Activated CD8-positive, alpha-beta memory T cell treated with anti-CD3 and anti-CD28 coated beads for 36 hours (primary cell): Measurements from ENCODE around the gene GINM1. TPM values are rescaled to one million over a fixed set of nuclear protein-coding genes. Genes with fewer than 3 reads are reported as not detected.

Source experiments
- CTCF ChIA-PET: fragments of 350-600 bp; sonication (Branson Sonifier 250); formaldehyde crosslinking; loops from one replicate; lab custom pipeline; 2021; ENCODE audit warnings: antibody characterized with exemption; lab: Charles Lee
- POLR2A ChIA-PET: fragments of 350-600 bp; sonication (Branson Sonifier 250); formaldehyde crosslinking; loops from one replicate; lab custom pipeline; 2021; ENCODE audit warnings: antibody characterized with exemption; lab: Charles Lee
- total RNA-seq, 2 experiments: library from RNA; stranded (reverse); gene quantifications; one replicate each; pipeline ENCODE4 v1.2.3, GENCODE V29; 2021

GINM1 gene
- 10 to 100 TPM; 17.5 to 19.8 TPM for total RNA-seq

GRCh38 chr6:149565527-149566409 lies at the start of gene GINM1:
GINM1 (plus strand) TSS chr6:149566375; CDS start chr6:149566415, 40 bp downstream.
- CTCF ChIA-PET: interaction anchor here (0.7 to 1.2 kb wide), 5 partner anchors 9 to 537 kb away, joined by 3 to 6 read pairs (median 3); partner anchors contain the start of gene PPIL4
- POLR2A ChIA-PET: interaction anchor here (0.7 to 0.8 kb wide), 3 partner anchors 20 to 184 kb away, joined by 3 to 5 read pairs (median 3); partner anchors contain the start of gene PPIL4

- ChIA-PET POLR2A (no interaction called here), CTCF (interaction anchor here (2.4 kb wide), 1 partner anchor 14 kb away, joined by 6 read pairs; no protein-coding TSS in a partner anchor)
These were observed 36.5 kb upstream of the GINM1 start for GRCh38 chr6:149529650-149530049.

- CTCF ChIA-PET: no interaction called here
- POLR2A ChIA-PET: no interaction called here
These were observed 31.4 kb upstream of the GINM1 start for GRCh38 chr6:149534742-149535141.

DNA sequence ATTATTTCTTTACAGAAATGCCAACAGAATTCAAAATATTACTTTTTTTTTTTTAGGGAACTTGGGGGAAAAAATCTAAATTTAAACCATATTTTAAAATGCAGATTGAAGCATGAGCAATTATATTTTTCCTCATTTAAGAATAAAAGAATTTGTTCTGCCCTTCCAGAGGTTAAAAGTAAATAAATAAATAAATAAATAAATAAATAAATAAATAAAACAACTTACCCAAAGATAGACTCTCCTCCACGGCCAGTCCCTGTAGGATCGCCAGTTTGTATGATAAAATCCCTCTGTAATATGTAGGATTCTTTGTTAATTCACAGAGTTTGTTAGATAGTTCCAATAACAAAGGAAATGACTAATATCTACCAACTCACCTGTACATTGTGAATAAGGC lies 25.0 kb upstream of the GINM1 start:
- ChIA-PET POLR2A (interaction anchor here (0.7 kb wide), 1 partner anchor 17 kb away, joined by 3 read pairs; no protein-coding TSS in a partner anchor), CTCF (no interaction called here)

GRCh38 chr6:149544646-149545257 lies 21.4 kb upstream of the GINM1 start:
- ChIA-PET CTCF (interaction anchor here (1.0 to 1.9 kb wide), 4 partner anchors 16 to 173 kb away, joined by 3 to 8 read pairs (median 5); partner anchors contain the start of gene LATS1), POLR2A (interaction anchor here (0.5 to 1.4 kb wide), 5 partner anchors 9 to 1054 kb away, joined by 3 to 6 read pairs (median 3); partner anchors contain the start of genes KATNA1 and LATS1)

GRCh38 chr6:149545258-149545753 lies 20.9 kb upstream of the GINM1 start:
- POLR2A ChIA-PET: interaction anchor here (0.5 to 1.4 kb wide), 6 partner anchors 9 to 912 kb away, joined by 3 to 5 read pairs (median 3); partner anchors contain the start of genes GINM1, KATNA1 and LATS1
- CTCF ChIA-PET: interaction anchor here (1.0 to 2.0 kb wide), 8 partner anchors 15 to 173 kb away, joined by 3 to 9 read pairs (median 4); partner anchors contain the start of genes GINM1 and LATS1

GRCh38 chr6:149545754-149546471 lies 20.3 kb upstream of the GINM1 start, which contains the start of gene PPIL4:
PPIL4 (minus strand) TSS chr6:149546043; CDS start chr6:149546005, 38 bp downstream.
- CTCF ChIA-PET: interaction anchor here (1.3 to 2.0 kb wide), 7 partner anchors 13 to 172 kb away, joined by 3 to 9 read pairs (median 4); partner anchors contain the start of genes GINM1 and LATS1
- POLR2A ChIA-PET: interaction anchor here (0.5 to 1.4 kb wide), 4 partner anchors 10 to 913 kb away, joined by 3 to 5 read pairs (median 4); partner anchors contain the start of genes GINM1 and LATS1

- ChIA-PET POLR2A (no interaction called here), CTCF (interaction anchor here (0.9 kb wide), 1 partner anchor 9 kb away, joined by 3 read pairs; no protein-coding TSS in a partner anchor)
These were observed 14.3 kb upstream of the GINM1 start for GRCh38 chr6:149551920-149552319.

- ChIA-PET POLR2A (interaction anchor here (0.6 kb wide), 1 partner anchor 44 kb away, joined by 11 read pairs; no protein-coding TSS in a partner anchor), CTCF (no interaction called here)
These were observed 8.1 kb upstream of the GINM1 start for GRCh38 chr6:149558029-149558428.

- ChIA-PET POLR2A (no interaction called here), CTCF (interaction anchor here (0.9 kb wide), 1 partner anchor 13 kb away, joined by 3 read pairs; the partner anchor contains the start of gene PPIL4)
These were observed 6.8 kb upstream of the GINM1 start for GRCh38 chr6:149559389-149559788.

- ChIA-PET CTCF (interaction anchor here (0.9 to 1.4 kb wide), 2 partner anchors 9 to 15 kb away, joined by 3 to 9 read pairs; partner anchors contain the start of gene PPIL4), POLR2A (no interaction called here)
These were observed 5.4 kb upstream of the GINM1 start for GRCh38 chr6:149560736-149561135.

DNA sequence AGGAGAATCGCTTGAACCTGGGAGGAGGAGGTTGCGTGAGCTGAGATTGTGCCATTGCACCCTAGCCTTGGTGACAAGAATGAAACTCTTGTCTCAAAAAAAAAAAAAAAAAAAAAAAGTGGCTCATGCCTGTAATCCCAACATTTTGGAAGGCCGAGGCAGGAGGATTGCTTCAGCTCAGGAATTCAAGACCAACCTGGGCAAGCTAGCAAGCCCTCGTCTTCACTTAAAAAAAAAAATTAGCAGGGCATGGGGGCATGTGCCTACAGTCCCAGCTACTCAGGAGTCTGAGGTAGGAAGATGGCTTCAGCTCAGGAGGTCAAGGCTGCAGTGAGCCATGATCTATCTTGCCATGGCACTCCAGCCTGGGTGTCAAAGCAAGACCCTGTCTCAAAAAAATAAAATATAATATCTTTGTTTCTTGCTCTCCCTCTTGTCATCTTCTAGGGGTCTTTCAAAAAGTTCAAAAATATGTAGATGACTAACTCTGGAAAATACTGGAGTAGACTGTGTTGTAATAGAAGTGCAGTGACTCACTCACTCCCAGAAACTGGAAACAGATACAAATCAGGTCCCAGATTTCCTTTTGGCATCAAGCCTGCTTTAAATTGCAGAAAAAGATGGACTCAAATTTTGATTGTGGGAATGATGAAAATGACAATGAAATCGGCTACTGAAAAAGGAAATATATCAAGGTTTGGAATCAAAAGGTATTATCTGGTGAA lies 2.8 kb upstream of the GINM1 start:
- POLR2A ChIA-PET: no interaction called here
- CTCF ChIA-PET: interaction anchor here (0.7 kb wide), 1 partner anchor 483 kb away, joined by 5 read pairs; no protein-coding TSS in a partner anchor

- ChIA-PET POLR2A (no interaction called here), CTCF (no interaction called here)
These were observed 2.2 kb upstream of the GINM1 start for GRCh38 chr6:149563928-149564325.

DNA sequence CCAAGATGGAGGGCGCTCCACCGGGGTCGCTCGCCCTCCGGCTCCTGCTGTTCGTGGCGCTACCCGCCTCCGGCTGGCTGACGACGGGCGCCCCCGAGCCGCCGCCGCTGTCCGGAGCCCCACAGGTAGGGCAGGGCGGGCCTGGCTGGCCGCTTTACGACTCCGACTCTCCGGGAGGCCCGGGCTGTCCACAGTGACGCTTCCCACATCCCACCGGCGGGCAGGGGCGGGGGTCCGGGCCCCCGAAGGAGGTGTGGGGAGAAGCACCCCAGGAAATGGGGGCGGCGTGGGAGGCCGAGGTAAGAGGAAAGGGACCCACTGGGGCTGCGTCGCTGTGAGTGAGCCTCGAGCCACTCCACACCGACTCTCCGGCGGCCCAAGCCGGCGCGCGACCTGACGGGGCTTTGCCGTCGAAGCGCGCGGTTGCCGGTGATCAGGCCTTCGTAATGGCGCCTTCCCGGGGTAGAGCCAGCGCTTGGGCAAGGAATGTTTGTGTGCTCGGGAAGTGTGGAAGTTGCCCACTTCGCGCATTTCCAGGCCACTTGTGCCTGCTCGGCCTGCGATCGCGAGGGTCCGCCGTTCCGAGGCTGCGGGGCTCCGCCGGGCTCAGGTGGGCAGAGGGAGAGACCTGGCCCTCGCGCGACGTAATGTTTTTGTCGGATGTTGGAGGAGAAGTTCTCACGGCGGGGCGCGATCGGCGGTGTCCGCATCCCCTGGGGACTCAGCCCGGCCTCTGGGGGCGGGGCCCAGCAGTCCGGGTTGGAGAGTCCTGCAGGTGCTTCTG lies 427 bp downstream of the GINM1 start:
- ChIA-PET POLR2A (interaction anchor here (0.7 to 0.8 kb wide), 3 partner anchors 21 to 184 kb away, joined by 3 to 5 read pairs (median 3); partner anchors contain the start of gene PPIL4), CTCF (interaction anchor here (0.8 to 1.1 kb wide), 3 partner anchors 19 to 21 kb away, joined by 3 to 6 read pairs (median 3); partner anchors contain the start of gene PPIL4)

GRCh38 chr6:149567194-149567586 lies 1.0 kb downstream of the GINM1 start:
- ChIA-PET POLR2A (no interaction called here), CTCF (interaction anchor here (1.0 kb wide), 1 partner anchor 22 kb away, joined by 3 read pairs; the partner anchor contains the start of gene PPIL4)

DNA sequence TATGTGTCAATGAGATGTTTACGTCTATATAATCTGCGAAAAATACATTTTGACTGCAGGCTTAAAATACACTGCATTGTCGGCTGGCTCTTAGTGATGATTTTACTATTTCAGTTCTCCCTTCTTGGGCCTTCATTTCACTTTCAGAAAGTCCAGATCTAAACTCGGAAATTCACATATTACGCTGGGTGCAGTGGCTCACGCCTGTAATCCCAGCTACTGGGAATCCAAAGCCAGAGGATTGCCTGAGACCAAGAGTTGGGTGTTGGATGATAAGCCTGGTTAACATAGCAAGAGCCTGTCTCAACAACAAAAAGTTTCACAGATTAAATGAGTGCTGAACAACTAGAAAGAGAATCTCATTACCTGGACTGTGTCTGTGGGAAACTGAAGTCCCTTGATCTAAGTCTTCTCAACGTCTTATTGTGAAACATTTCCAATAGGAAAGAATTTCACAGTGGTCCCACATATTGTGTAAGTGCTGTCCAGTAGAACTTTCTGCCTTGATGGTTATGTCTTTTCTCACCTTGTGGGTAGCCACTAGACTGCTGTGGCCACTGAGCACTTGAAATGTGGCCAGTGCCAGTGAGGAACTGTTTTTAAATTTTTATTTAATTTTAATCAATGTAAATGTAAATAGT lies 1.9 kb downstream of the GINM1 start:
- CTCF ChIA-PET: interaction anchor here (1.0 kb wide), 1 partner anchor 22 kb away, joined by 3 read pairs; the partner anchor contains the start of gene PPIL4

More for the DNA sequence above, 1.9 kb downstream of the GINM1 start:
- POLR2A ChIA-PET: no interaction called here
